ENCODE results near the gene CCR9.

DNA sequence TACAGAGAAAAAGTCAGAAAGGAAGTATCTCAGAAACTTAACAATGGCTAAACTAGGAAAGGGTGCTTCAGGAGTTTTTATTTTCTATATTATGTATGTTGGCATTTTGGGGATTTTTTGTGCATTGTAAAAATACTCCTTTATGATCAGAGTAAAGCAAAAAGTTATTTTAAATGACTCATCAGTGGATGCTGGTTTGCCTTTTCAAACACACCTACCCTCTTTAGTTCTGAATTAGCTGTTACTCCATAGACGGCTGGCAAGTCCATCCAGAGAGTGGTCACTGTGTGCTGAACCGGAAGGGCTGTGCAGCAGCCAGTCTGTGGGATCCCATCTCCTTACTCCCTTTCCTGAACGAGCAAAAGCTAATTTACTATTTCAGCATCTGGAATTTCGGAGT lies 942 bp downstream of the CCR9 start:
- TF ChIP-seq GATA2 (IDR thresholded peaks at IDR 0.05; ENCODE audit: low read depth, low read length) (no peak), GATA3 (IDR thresholded peaks at IDR 0.05; ENCODE audit: low read depth, low read length) (no peak)

Data from SH-SY5Y (cell line).